Ectodermal cell (in vitro differentiated cells): ENCODE data around the gene MYLK.

Experiments used
- H3K27ac ChIP-seq: 2 replicates; pipeline ENCODE4 v1.7.0; 2013; ENCODE audit warnings: mild to moderate bottlenecking, low read depth, low read length; ENCODE audit not compliant: insufficient read depth, poor library complexity, severe bottlenecking
- H3K27me3 ChIP-seq: 2 replicates; pipeline ENCODE4 v1.7.0; 2013; ENCODE audit warnings: mild to moderate bottlenecking, low read length; ENCODE audit not compliant: insufficient read depth, control insufficient read depth, poor library complexity, severe bottlenecking
- H3K36me3 ChIP-seq: one replicate; pipeline ENCODE4 v1.7.0; 2013; ENCODE audit warnings: low read length; ENCODE audit not compliant: control insufficient read depth, insufficient read depth
- H3K4me1 ChIP-seq: one replicate; pipeline ENCODE4 v1.7.0; 2013; ENCODE audit warnings: low read length; ENCODE audit not compliant: control insufficient read depth, insufficient read depth
- H3K4me3 ChIP-seq: 2 replicates; pipeline ENCODE4 v1.7.0; 2013; ENCODE audit warnings: low read depth, low read length, control low read depth; ENCODE audit not compliant: insufficient read depth
- H3K9me3 ChIP-seq: 2 replicates; pipeline ENCODE4 v1.7.0; 2013; ENCODE audit warnings: mild to moderate bottlenecking, low read length, moderate library complexity; ENCODE audit not compliant: control insufficient read depth
- WGBS, 2 experiments: methylation state at CpG; one replicate each; pipeline ENCODE4 v1.1.7; 2013; ENCODE audit warnings: missing lambda C conversion rate in 2 of 2; 5-methylcytosine and 5-hydroxymethylcytosine counted together

The MYLK gene

GRCh38 chr3:123878807-123879206 lies 5.3 kb downstream of the MYLK start:
- peaks cover 6% of the 10 kb centered on the region for H3K27me3 ChIP-seq
- peaks cover 23% of the 10 kb centered on the region for H3K4me1 ChIP-seq
- H3K9me3 ChIP-seq, result no peaks in the 10 kb centered on the region
- 85 to 88% methylated on average over 6 to 7 of the region's 7 CpGs for WGBS, 2 experiments
- H3K4me3 ChIP-seq, result no peak overlapping the region
- H3K27ac ChIP-seq, result no peak overlapping the region
- H3K36me3 ChIP-seq, result no peaks in the 10 kb centered on the region

GRCh38 chr3:123877965-123878364 lies 6.2 kb downstream of the MYLK start:
- no peaks in the 10 kb centered on the region for H3K27me3 ChIP-seq
- H3K4me3 ChIP-seq, result no peak overlapping the region
- H3K36me3 ChIP-seq, result no peaks in the 10 kb centered on the region
- H3K9me3 ChIP-seq, result no peaks in the 10 kb centered on the region
- no peak overlapping the region for H3K27ac ChIP-seq
- WGBS, 2 experiments, result 90 to 94% methylated on average over 4 of the region's 4 CpGs
- peaks cover 17% of the 10 kb centered on the region for H3K4me1 ChIP-seq

- 93 to 100% methylated on average over 4 of the region's 4 CpGs for WGBS, 2 experiments
Measured at GRCh38 chr3:123877466-123877865, 6.7 kb downstream of the MYLK start.

GRCh38 chr3:123876858-123877257 lies 7.3 kb downstream of the MYLK start:
- Histone ChIP-seq H3K9me3 (no peaks in the 10 kb centered on the region), H3K27me3 (no peaks in the 10 kb centered on the region), H3K4me1 (peaks cover 15% of the 10 kb centered on the region), H3K4me3 (no peak overlapping the region), H3K27ac (no peak overlapping the region), H3K36me3 (no peaks in the 10 kb centered on the region)

More at GRCh38 chr3:123877466-123877865, 6.7 kb downstream of the MYLK start:
- H3K4me3 ChIP-seq, result no peak overlapping the region
- no peaks in the 10 kb centered on the region for H3K36me3 ChIP-seq
- no peak overlapping the region for H3K27ac ChIP-seq
- peaks cover 15% of the 10 kb centered on the region for H3K4me1 ChIP-seq
- H3K9me3 ChIP-seq, result no peaks in the 10 kb centered on the region
- no peaks in the 10 kb centered on the region for H3K27me3 ChIP-seq

GRCh38 chr3:123872621-123873020 lies 11.5 kb downstream of the MYLK start:
- Histone ChIP-seq H3K27ac (no peak overlapping the region), H3K4me3 (no peak overlapping the region), H3K27me3 (no peaks in the 10 kb centered on the region), H3K4me1 (peaks cover 6% of the 10 kb centered on the region), H3K9me3 (no peaks in the 10 kb centered on the region), H3K36me3 (no peaks in the 10 kb centered on the region)
- WGBS, 2 experiments, result 80 to 100% methylated on average over 1 of the region's 1 CpG

GRCh38 chr3:123871946-123872345 lies 12.2 kb downstream of the MYLK start:
- no peak overlapping the region for H3K4me3 ChIP-seq
- no peaks in the 10 kb centered on the region for H3K27me3 ChIP-seq
- WGBS, 2 experiments, result 88% methylated on average over 1 of the region's 1 CpG; no CpG with 5 or more reads in 1 of the 2 experiments
- peaks cover 8% of the 10 kb centered on the region for H3K4me1 ChIP-seq
- no peak overlapping the region for H3K27ac ChIP-seq
- no peaks in the 10 kb centered on the region for H3K36me3 ChIP-seq
- H3K9me3 ChIP-seq, result no peaks in the 10 kb centered on the region

GRCh38 chr3:123870033-123870432 lies 14.1 kb downstream of the MYLK start:
- Histone ChIP-seq H3K27ac (no peak overlapping the region), H3K4me3 (no peak overlapping the region), H3K4me1 (peaks cover 8% of the 10 kb centered on the region), H3K36me3 (no peaks in the 10 kb centered on the region), H3K9me3 (no peaks in the 10 kb centered on the region), H3K27me3 (no peaks in the 10 kb centered on the region)
- WGBS, 2 experiments, result 89 to 94% methylated on average over 1 of the region's 1 CpG

- H3K4me3 ChIP-seq, result no peak overlapping the region
- H3K27me3 ChIP-seq, result no peaks in the 10 kb centered on the region
- H3K36me3 ChIP-seq, result no peaks in the 10 kb centered on the region
- no peaks in the 10 kb centered on the region for H3K9me3 ChIP-seq
- no peak overlapping the region for H3K27ac ChIP-seq
- WGBS, 2 experiments, result 89 to 97% methylated on average over 1 of the region's 1 CpG
- H3K4me1 ChIP-seq, result peaks cover 8% of the 10 kb centered on the region
Measured at GRCh38 chr3:123869165-123869564, 15.0 kb downstream of the MYLK start.

- WGBS, 2 experiments, result 92 to 96% methylated on average over 4 of the region's 4 CpGs
- H3K9me3 ChIP-seq, result no peaks in the 10 kb centered on the region
- no peak overlapping the region for H3K27ac ChIP-seq
- no peaks in the 10 kb centered on the region for H3K36me3 ChIP-seq
- peaks cover 5% of the 10 kb centered on the region for H3K4me1 ChIP-seq
- H3K27me3 ChIP-seq, result no peaks in the 10 kb centered on the region
- no peak overlapping the region for H3K4me3 ChIP-seq
Measured at GRCh38 chr3:123864706-123865105, 19.4 kb downstream of the MYLK start.

GRCh38 chr3:123862152-123862551 lies 22.0 kb downstream of the MYLK start:
- no peaks in the 10 kb centered on the region for H3K27me3 ChIP-seq
- H3K4me1 ChIP-seq, result no peaks in the 10 kb centered on the region
- no peak overlapping the region for H3K4me3 ChIP-seq
- no peaks in the 10 kb centered on the region for H3K9me3 ChIP-seq
- H3K36me3 ChIP-seq, result no peaks in the 10 kb centered on the region
- H3K27ac ChIP-seq, result no peak overlapping the region
